GM18907 (cell line): Measurements from ENCODE around the gene CMPK1.

Experiments
- ATAC-seq: cut with Tn5 transposase; IDR thresholded peaks from one replicate; pipeline ENCODE4 v1.9.1; 2021; ENCODE audit warnings: mild to moderate bottlenecking, moderate library complexity; ENCODE audit not compliant: unreplicated experiment

Gene CMPK1

GRCh38 chr1:47418681-47419325, 85.2 kb downstream of the CMPK1 start:
- no peak for ATAC-seq

- ATAC-seq, result no peak
Observed at GRCh38 chr1:47420547-47420946, 87.0 kb downstream of the CMPK1 start.

- ATAC-seq, result no peak
Observed at GRCh38 chr1:47423872-47424271, 90.3 kb downstream of the CMPK1 start.

GRCh38 chr1:47424336-47424982, 90.9 kb downstream of the CMPK1 start:
- no peak for ATAC-seq
